Measurements from ENCODE around the gene ERG. TPM values are rescaled to one million over a fixed set of nuclear protein-coding genes. Genes with fewer than 3 reads are reported as not detected.

The ERG gene
- total and polyA plus RNA-seq, 12 donors, result 9.5 to 30.5 (median 16.0) TPM

DNA sequence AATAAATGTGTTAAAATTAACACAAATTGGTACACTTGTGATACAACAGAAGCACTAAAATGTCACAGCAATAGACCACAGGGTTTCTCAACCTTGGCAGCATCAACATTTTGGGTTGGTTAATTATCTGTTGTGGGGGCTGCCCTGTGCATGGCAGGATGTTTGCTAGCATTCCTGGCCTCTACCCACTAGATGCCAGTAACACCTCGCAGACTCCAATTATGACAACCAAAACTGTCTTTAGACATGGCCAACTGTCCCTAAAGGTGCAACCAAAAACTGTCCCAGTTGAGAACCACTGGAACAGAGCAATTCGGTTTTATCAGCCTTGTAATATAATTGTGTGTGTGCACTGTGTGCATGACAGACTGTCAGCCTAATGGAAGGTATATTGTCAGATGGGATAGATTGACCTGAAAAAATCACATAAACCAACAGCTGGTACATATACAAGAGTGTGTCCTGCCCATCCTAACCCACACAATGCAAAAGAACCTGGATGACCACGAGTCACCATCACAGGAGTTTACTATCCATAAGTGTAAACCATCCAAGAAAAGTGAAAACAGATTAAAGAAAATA is 13.5 kb upstream of the ERG start:
- DNase-seq (no peak), ATAC-seq (no peak)
- no peaks in the 10 kb centered on the region for H3K36me3 ChIP-seq
- H3K27ac ChIP-seq, result no peak overlapping the region
- TF ChIP-seq, protein P1, sequence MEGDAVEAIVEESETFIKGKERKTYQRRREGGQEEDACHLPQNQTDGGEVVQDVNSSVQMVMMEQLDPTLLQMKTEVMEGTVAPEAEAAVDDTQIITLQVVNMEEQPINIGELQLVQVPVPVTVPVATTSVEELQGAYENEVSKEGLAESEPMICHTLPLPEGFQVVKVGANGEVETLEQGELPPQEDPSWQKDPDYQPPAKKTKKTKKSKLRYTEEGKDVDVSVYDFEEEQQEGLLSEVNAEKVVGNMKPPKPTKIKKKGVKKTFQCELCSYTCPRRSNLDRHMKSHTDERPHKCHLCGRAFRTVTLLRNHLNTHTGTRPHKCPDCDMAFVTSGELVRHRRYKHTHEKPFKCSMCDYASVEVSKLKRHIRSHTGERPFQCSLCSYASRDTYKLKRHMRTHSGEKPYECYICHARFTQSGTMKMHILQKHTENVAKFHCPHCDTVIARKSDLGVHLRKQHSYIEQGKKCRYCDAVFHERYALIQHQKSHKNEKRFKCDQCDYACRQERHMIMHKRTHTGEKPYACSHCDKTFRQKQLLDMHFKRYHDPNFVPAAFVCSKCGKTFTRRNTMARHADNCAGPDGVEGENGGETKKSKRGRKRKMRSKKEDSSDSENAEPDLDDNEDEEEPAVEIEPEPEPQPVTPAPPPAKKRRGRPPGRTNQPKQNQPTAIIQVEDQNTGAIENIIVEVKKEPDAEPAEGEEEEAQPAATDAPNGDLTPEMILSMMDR (IDR thresholded peaks at IDR 0.05), result no peak
- WGBS, 2 donors, result 87 to 89% methylated on average over 3 of the region's 3 CpGs
- no peak overlapping the region for H3K4me3 ChIP-seq
- peaks cover 0 to 8% (median 4%) of the 10 kb centered on the region in 9 donors for H3K4me1 ChIP-seq
- peaks cover 0 to 18% (median 4%) of the 10 kb centered on the region in 11 donors for H3K9me3 ChIP-seq
- H3K27me3 ChIP-seq, result no peaks in the 10 kb centered on the region
- intact Hi-C loops (cut with DNase I), result loop anchor here in 1 of 10 donors (10.0 kb wide), 1 partner anchor 643 kb away; no protein-coding TSS in a partner anchor

GRCh38 chr21:38511198-38511597 is 12.9 kb upstream of the ERG start:
- Histone ChIP-seq H3K4me1 (peaks cover 0 to 12% (median 7%) of the 10 kb centered on the region in 9 donors), H3K27ac (no peak overlapping the region), H3K9me3 (peaks cover 0 to 13% (median 0%) of the 10 kb centered on the region in 11 donors), H3K4me3 (no peak overlapping the region), H3K36me3 (no peaks in the 10 kb centered on the region), H3K27me3 (no peaks in the 10 kb centered on the region)
- TF ChIP-seq, protein P1 (IDR thresholded peaks at IDR 0.05), result no peak
- WGBS, 2 donors, result 90 to 94% methylated on average over 1 of the region's 1 CpG
- ATAC-seq (no peak), DNase-seq (no peak)
- intact Hi-C loops (cut with DNase I), result loop anchor here in 1 of 10 donors (10.0 kb wide), 1 partner anchor 644 kb away; no protein-coding TSS in a partner anchor

DNA sequence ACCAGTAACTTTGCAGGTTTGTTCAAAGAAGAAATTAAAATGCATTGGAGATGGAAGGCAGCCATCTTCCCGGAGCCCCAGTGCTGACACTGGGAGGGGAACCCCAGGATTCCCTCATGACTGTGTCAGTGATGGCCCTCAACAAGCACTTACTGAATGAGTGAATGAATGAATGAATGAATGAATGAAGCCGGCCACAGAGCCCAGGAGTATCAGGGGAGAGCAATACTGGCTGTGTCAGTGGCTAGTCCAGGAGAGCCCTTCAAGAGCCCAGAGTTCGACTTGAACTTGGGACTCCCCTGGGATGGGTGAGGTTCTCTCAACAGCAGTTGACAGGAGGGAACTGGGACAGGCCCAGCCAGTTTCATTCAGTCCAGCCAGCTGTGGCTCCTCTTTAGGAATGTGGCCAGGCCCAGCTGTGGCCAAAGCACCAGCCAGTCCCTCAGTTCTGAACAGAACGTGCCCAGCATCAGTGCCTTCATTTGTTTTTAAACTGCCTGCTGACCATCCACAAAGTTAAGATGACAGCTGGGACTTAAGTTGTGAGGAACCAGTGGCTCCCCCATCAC is 9.2 kb upstream of the ERG start:
- Histone ChIP-seq H3K27ac (no peak overlapping the region), H3K4me1 (peaks cover 0 to 47% (median 13%) of the 10 kb centered on the region in 9 donors), H3K36me3 (no peaks in the 10 kb centered on the region), H3K4me3 (no peak overlapping the region), H3K27me3 (no peaks in the 10 kb centered on the region), H3K9me3 (no peaks in the 10 kb centered on the region)
- DNase-seq (no peak), ATAC-seq (peak in 1 of 8 donors; percentile 17)
- TF ChIP-seq, protein P1 (IDR thresholded peaks at IDR 0.05), result no peak
- intact Hi-C loops (cut with DNase I), result loop anchor here in 9 of 10 donors (2.0 to 10.0 kb wide), 12 partner anchors 123 to 630 kb away; partner anchors contain the start of gene ETS2 (in 1 of the 9)
- 67 to 68% methylated on average over 4 of the region's 4 CpGs for WGBS, 2 donors

DNA sequence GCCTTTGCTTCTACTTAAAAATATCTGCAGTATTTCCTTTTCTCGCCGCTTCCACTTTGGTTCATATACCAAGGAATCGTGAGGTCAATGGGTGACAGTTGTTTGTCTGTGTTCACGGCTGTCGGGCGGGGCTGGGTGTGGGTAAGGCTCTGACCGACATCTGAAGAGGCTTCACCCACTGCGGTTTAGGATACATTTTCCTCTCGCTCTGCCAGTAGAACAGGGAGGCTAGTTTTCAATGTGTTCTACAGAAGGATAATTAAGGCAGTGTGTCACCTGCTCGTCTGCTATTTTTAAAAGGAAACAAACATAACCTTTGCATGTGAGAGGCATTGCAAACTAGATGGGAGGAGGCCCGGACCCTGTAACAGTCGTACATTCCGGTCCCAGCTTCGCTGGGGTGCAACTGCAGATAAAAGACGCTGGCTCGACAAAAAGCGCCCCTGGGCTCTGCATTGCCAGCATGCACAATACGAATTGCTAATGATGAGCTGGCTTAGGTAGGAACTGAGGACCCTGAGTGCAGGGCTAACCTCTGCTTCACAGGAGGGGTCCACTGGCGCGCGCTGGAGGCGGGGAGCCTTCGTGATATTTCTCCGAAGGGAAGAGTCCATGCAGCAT is 8.5 kb upstream of the ERG start:
- intact Hi-C loops (cut with DNase I), result loop anchor here in 9 of 10 donors (2.0 to 10.0 kb wide), 12 partner anchors 122 to 631 kb away; partner anchors contain the start of gene ETS2 (in 1 of the 9)
- TF ChIP-seq, protein P1 (IDR thresholded peaks at IDR 0.05), result no peak
- DNase-seq (no peak), ATAC-seq (peak in 6 of 8 donors; percentile 25 to 58 (median 40))
- peak overlapping the region in 2 of 10 donors; percentile 3 to 13 for H3K27ac ChIP-seq
- H3K4me3 ChIP-seq, result peak overlapping the region in 4 of 10 donors; percentile 8 to 26 (median 13)
- H3K4me1 ChIP-seq, result peaks cover 0 to 47% (median 13%) of the 10 kb centered on the region in 9 donors
- 42 to 51% methylated on average over 24 of the region's 24 CpGs for WGBS, 2 donors
- H3K36me3 ChIP-seq, result no peaks in the 10 kb centered on the region
- no peaks in the 10 kb centered on the region for H3K27me3 ChIP-seq
- H3K9me3 ChIP-seq, result no peaks in the 10 kb centered on the region

Measured in heart right ventricle (tissue), 16 donors.